Liver (tissue), 9 donors: ENCODE measurements around the gene HSPA12B. TPM values are rescaled to one million over a fixed set of nuclear protein-coding genes. Genes with fewer than 3 reads are reported as not detected.

Source experiments
- DNase-seq: peaks from one replicate; pipeline ENCODE4 v3.0.0-alpha.2; 2017; ENCODE audit warnings: low spot score
- H3K27ac ChIP-seq, 2 donors: one replicate each; pipeline ENCODE4 v1.7.0; 2013; ENCODE audit warnings: inconsistent platforms in 2 of 2, low read length in 2 of 2, control low read depth in 1 of 2, low read depth in 1 of 2, mild to moderate bottlenecking in 1 of 2
- H3K27me3 ChIP-seq, 4 donors: one replicate each; pipeline versions ENCODE4 v1.6.1 to v1.7.0; 2013; ENCODE audit warnings: low read length in 3 of 4, inconsistent platforms in 1 of 4, mild to moderate bottlenecking in 1 of 4, moderate library complexity in 1 of 4; ENCODE audit not compliant: control insufficient read depth in 4 of 4, insufficient read depth in 4 of 4
- H3K36me3 ChIP-seq, 4 donors: one replicate each; pipeline versions ENCODE4 v1.6.1 to v1.7.0; 2013; ENCODE audit warnings: low read length in 3 of 4, mild to moderate bottlenecking in 3 of 4, low read depth in 1 of 4, moderate library complexity in 1 of 4; ENCODE audit not compliant: control insufficient read depth in 4 of 4, insufficient read depth in 3 of 4
- H3K4me1 ChIP-seq, 4 donors: one replicate each; pipeline versions ENCODE4 v1.6.1 to v1.7.0; 2013; ENCODE audit warnings: low read length in 3 of 4, mild to moderate bottlenecking in 3 of 4, moderate library complexity in 1 of 4; ENCODE audit not compliant: control insufficient read depth in 4 of 4, insufficient read depth in 4 of 4
- H3K4me3 ChIP-seq, 3 donors: one replicate each; pipeline versions ENCODE4 v1.6.1 to v1.7.0; 2013; ENCODE audit warnings: low read length in 3 of 3, control low read depth in 1 of 3, low read depth in 1 of 3, mild to moderate bottlenecking in 1 of 3
- H3K9ac ChIP-seq, 2 donors: one replicate each; pipeline ENCODE4 v1.7.0; 2013; ENCODE audit warnings: low read length in 2 of 2, mild to moderate bottlenecking in 2 of 2, moderate library complexity in 2 of 2, control low read depth in 1 of 2, low read depth in 1 of 2
- H3K9me3 ChIP-seq, 4 donors: one replicate each; pipeline versions ENCODE4 v1.6.1 to v1.7.0; 2013; ENCODE audit warnings: low read length in 3 of 4; ENCODE audit not compliant: control insufficient read depth in 4 of 4
- ATF3 ChIP-seq: IDR thresholded peaks from 2 replicates; pipeline ENCODE4 v1.6.1; 2016; ENCODE audit warnings: antibody characterized with exemption
- EGR1 ChIP-seq, 2 donors: IDR thresholded peaks; 2 replicates each; pipeline ENCODE4 v1.6.1; 2016 to 2018; ENCODE audit warnings: antibody characterized with exemption in 2 of 2, low read depth in 2 of 2
- FOXA1 ChIP-seq: IDR thresholded peaks from 2 replicates; pipeline ENCODE4 v1.6.1; 2016; ENCODE audit warnings: antibody characterized with exemption
- FOXA2 ChIP-seq: IDR thresholded peaks from 2 replicates; pipeline ENCODE4 v1.6.1; 2016; ENCODE audit warnings: antibody characterized with exemption
- HNF4A ChIP-seq, 2 donors: conservative IDR thresholded peaks; 2 replicates each; pipeline ENCODE4 v1.6.1; 2016; ENCODE audit warnings: antibody characterized with exemption in 2 of 2, mild to moderate bottlenecking in 2 of 2
- HNF4G ChIP-seq: IDR thresholded peaks from 2 replicates; pipeline ENCODE4 v1.6.1; 2016; ENCODE audit warnings: antibody characterized with exemption
- JUND ChIP-seq, 2 donors: IDR thresholded peaks; 2 replicates each; pipeline ENCODE4 v1.6.1; 2016; ENCODE audit warnings: antibody characterized with exemption in 2 of 2
- MAX ChIP-seq: IDR thresholded peaks from 2 replicates; pipeline ENCODE4 v1.6.1; 2016; ENCODE audit warnings: antibody characterized with exemption
- RAD21 ChIP-seq, 2 donors: IDR thresholded peaks; 2 replicates each; pipeline ENCODE4 v1.6.1; 2016; ENCODE audit warnings: antibody characterized with exemption in 2 of 2, mild to moderate bottlenecking in 2 of 2
- REST ChIP-seq: IDR thresholded peaks from 2 replicates; pipeline ENCODE4 v1.6.1; 2016; ENCODE audit warnings: antibody characterized with exemption, mild to moderate bottlenecking
- RXRA ChIP-seq, 2 donors: IDR thresholded peaks; 2 replicates each; pipeline ENCODE4 v1.6.1; 2017 to 2018; ENCODE audit warnings: antibody characterized with exemption in 2 of 2, mild to moderate bottlenecking in 1 of 2
- TAF1 ChIP-seq: conservative IDR thresholded peaks from 2 replicates; pipeline ENCODE4 v1.6.1; 2016; ENCODE audit warnings: antibody characterized with exemption, mild to moderate bottlenecking
- YY1 ChIP-seq: IDR thresholded peaks from 2 replicates; pipeline ENCODE4 v1.6.1; 2016; ENCODE audit warnings: antibody characterized with exemption, mild to moderate bottlenecking
- ZBTB33 ChIP-seq: IDR thresholded peaks from 2 replicates; pipeline ENCODE4 v1.6.1; 2016; ENCODE audit warnings: antibody characterized with exemption
- WGBS: extraction: QIAGEN DNeasy Blood & Tissue Kit; methylation state at CpG from one replicate; pipeline ENCODE4 v1.1.7; 2013; 5-methylcytosine and 5-hydroxymethylcytosine counted together
- polyA plus RNA-seq, 2 donors: library from polyadenylated mRNA; stranded (reverse) in 1 of 2; unstranded in 1 of 2; fragments of 200-250 nt in 1 of 2; fragments of >200 nt in 1 of 2; fragmentation: Nextera tagmentation in 1 of 2; extraction: Ambion mirVana in 1 of 2; gene quantifications; one replicate each; pipeline versions ENCODE4 v1.2.1 to v1.2.3, GENCODE V29; 2013 to 2015
- total RNA-seq, 2 donors: library from RNA; depleted of rRNA; stranded (reverse); fragments of >200 nt; gene quantifications; one replicate each; pipeline ENCODE4 v1.2.3, GENCODE V29; 2014
- donor health status: healthy.
- donor health status: healthy.
- donor health status: healthy.
- donor health status: healthy.
- donor health status: healthy.

HSPA12B gene
- total and polyA plus RNA-seq, 4 donors = 0.72 to 1.8 (median 0.87) TPM

- Histone ChIP-seq H3K4me1 (no peaks in the 10 kb centered on the region), H3K27me3 (peaks cover 0 to 3% (median 0%) of the 10 kb centered on the region in 4 donors), H3K27ac (no peak overlapping the region), H3K9me3 (no peaks in the 10 kb centered on the region), H3K9ac (no peak overlapping the region), H3K36me3 (no peaks in the 10 kb centered on the region), H3K4me3 (no peak overlapping the region)
- no peak for TF ChIP-seq FOXA2
- TF ChIP-seq MAX = no peak
- TF ChIP-seq RXRA (IDR thresholded peaks at IDR 0.05) = no peak
- TF ChIP-seq TAF1 = no peak
- TF ChIP-seq YY1 = no peak
- TF ChIP-seq REST = no peak
- WGBS = 62% methylated on average over 4 of the region's 4 CpGs
- DNase-seq = no peak
These were observed 8.1 kb upstream of the HSPA12B start for GRCh38 chr20:3724356-3724755.

GRCh38 chr20:3727401-3728021 is 5.0 kb upstream of the HSPA12B start:
- Histone ChIP-seq H3K9ac (no peak overlapping the region), H3K27ac (no peak overlapping the region), H3K4me1 (no peaks in the 10 kb centered on the region), H3K4me3 (no peak overlapping the region), H3K36me3 (no peaks in the 10 kb centered on the region), H3K9me3 (no peaks in the 10 kb centered on the region), H3K27me3 (peaks cover 0 to 2% (median 0%) of the 10 kb centered on the region in 4 donors)
- DNase-seq = no peak
- WGBS = 53% methylated on average over 11 of the region's 11 CpGs
- TF ChIP-seq JUND (IDR thresholded peaks at IDR 0.05) (no peak), YY1 (no peak), REST (no peak), FOXA1 (no peak), ATF3 (no peak), EGR1 (IDR thresholded peaks at IDR 0.05; ENCODE audit: low read depth in 2 of 2) (no peak), HNF4G (no peak), ZBTB33 (no peak), HNF4A (conservative IDR thresholded peaks at IDR 0.05) (no peak), RAD21 (IDR thresholded peaks at IDR 0.05) (no peak)
